Spinal cord (tissue), 10 donors: Measurements from ENCODE around the gene TLCD2. TPM values are rescaled to one million over a fixed set of nuclear protein-coding genes. Genes with fewer than 3 reads are reported as not detected.
A peak's percentile ranks its signal among the peaks of the same experiment; 100 is the strongest.

ENCODE experiments used
- DNase-seq, 6 donors: peaks; one replicate each; pipeline versions ENCODE4 v3.0.0 to v3.0.0-alpha.2; 2013 to 2015; ENCODE audit warnings: low spot score in 6 of 6, low read depth in 4 of 6
- H3K27ac ChIP-seq: one replicate; pipeline ENCODE4 v1.5.1; 2013; ENCODE audit warnings: low read depth, low read length, control low read depth
- H3K27me3 ChIP-seq: one replicate; pipeline ENCODE4 v1.6.1; 2013; ENCODE audit warnings: low read length; ENCODE audit not compliant: control insufficient read depth, insufficient read depth
- H3K36me3 ChIP-seq: one replicate; pipeline ENCODE4 v1.6.1; 2013; ENCODE audit warnings: low read length; ENCODE audit not compliant: control insufficient read depth, insufficient read depth
- H3K4me1 ChIP-seq: one replicate; pipeline ENCODE4 v1.6.1; 2013; ENCODE audit warnings: low read length; ENCODE audit not compliant: control insufficient read depth, insufficient read depth
- H3K4me3 ChIP-seq: one replicate; pipeline ENCODE4 v1.5.1; 2013; ENCODE audit warnings: low read depth, low read length, control low read depth
- H3K9me3 ChIP-seq: one replicate; pipeline ENCODE4 v1.6.1; 2013; ENCODE audit warnings: low read length; ENCODE audit not compliant: control insufficient read depth, insufficient read depth
- WGBS: methylation state at CpG from one replicate; pipeline ENCODE4 v1.1.5; 2013; ENCODE audit warnings: missing lambda C conversion rate; ENCODE audit not compliant: insufficient coverage; 5-methylcytosine and 5-hydroxymethylcytosine counted together
- polyA plus RNA-seq, 2 donors: library from polyadenylated mRNA; unstranded; fragments of 120-200 nt; gene quantifications; one replicate each; pipeline ENCODE4 v1.2.1, GENCODE V29; 2013; ENCODE audit not compliant: insufficient read length in 2 of 2
- total RNA-seq, 2 donors: library from RNA; depleted of rRNA in 1 of 2; stranded (reverse); fragments of 120-200 nt in 1 of 2; fragments of >200 nt in 1 of 2; gene quantifications; one replicate each; pipeline versions ENCODE4 v1.2.3 to v1.2.4, GENCODE V29; 2013 to 2014
- donor health status: healthy.

TLCD2 gene
- total and polyA plus RNA-seq, 4 donors = 1.4 to 3.2 (median 2.5) TPM

DNA sequence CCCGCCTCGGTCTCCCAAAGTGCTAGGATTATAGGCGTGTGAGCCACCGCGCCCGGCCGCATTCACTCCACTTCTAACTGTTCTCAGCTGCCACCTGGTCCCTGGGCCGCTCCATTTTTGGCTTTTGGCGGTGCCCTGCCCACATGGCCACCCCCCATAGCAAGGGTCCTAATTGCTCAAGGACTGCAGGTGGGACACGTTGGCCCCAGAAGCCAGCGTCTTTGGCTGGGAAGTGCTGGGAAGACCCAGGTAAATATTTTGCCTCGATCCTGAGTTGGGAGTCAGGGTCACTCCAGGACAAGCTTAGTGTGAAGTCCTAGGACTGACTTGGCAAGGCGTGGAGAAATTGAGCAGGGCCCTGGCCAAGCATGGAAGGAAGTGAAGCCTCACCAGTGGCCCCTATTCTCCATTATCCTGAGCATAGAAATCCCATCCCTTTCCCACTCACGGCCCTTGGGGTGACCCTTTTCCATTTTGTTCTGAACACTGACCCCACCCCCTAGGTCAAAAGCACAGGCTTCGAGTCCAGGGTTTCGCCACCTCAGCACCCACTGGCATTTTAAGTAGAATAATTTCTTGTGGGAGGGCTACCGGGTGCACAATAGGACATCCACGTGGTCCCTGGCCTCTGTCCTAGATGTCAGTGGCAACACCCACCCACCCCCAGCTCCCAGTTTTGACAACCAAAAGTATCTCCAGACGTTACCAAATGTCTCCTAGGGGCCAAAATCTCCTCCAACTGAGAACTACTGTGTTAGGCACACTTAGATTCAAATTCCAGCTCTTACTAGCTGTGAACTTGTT lies 8.4 kb upstream of the TLCD2 start:
- H3K9me3 ChIP-seq = no peaks in the 10 kb centered on the region
- H3K4me3 ChIP-seq = no peak overlapping the region
- no peak for DNase-seq
- no peak overlapping the region for H3K27ac ChIP-seq
- H3K4me1 ChIP-seq = peaks cover 44% of the 10 kb centered on the region
- 91% methylated on average over 17 of the region's 19 CpGs for WGBS
- H3K36me3 ChIP-seq = peaks cover 9% of the 10 kb centered on the region
- H3K27me3 ChIP-seq = no peaks in the 10 kb centered on the region

DNA sequence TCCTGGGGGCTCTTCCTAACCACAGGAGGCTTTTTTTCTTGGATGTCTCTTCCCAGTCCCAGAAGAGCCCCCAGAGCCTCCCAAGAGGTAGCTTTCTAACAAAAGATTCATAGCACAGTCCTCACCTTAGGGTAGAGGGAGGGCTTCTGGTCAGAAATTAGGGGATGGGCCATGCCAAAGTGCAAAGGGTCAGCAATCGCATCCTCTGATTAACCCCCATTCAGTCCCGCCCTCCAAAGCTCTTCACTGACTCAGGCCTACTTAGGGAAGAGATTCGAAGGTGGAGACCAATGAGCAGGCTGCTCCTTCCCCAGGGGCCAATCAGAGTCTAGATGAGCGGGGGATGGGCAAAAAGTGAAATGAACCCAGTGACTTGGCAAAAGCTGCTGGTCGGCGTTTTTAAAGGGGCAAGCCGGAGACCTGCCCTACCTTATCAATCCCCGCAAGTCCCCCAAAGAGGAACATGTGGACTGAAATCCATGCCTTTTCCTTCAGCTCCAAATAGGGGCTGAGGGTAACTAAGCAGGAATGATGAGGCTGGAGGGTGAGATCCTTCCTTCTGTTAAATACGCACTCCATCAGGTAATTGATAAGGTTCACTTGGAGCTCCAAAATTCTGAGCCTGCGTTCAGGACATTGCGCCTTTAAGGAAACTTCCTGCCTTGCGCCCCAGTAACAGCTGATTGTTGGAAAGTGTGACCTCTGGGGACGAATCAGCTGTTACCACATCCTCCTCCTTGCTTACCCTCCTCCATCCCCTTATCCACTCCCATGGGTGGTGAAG lies 6.9 kb upstream of the TLCD2 start:
- peaks cover 43% of the 10 kb centered on the region for H3K4me1 ChIP-seq
- H3K36me3 ChIP-seq = peaks cover 22% of the 10 kb centered on the region
- peak; percentile 88 to 98 (median 93) for DNase-seq

GRCh38 chr17:1716076-1716911 lies 6.1 kb upstream of the TLCD2 start:
- peak; percentile 98 to 100 (median 100) for DNase-seq
- H3K27ac ChIP-seq = peak overlapping the region; percentile 100
- whole genome bisulfite sequencing = 0% methylated on average over 65 of the region's 70 CpGs
- H3K4me1 ChIP-seq = peaks cover 43% of the 10 kb centered on the region
- peak overlapping the region; percentile 94 for H3K4me3 ChIP-seq
- no peaks in the 10 kb centered on the region for H3K27me3 ChIP-seq
- H3K9me3 ChIP-seq = no peaks in the 10 kb centered on the region
- peaks cover 22% of the 10 kb centered on the region for H3K36me3 ChIP-seq

More for the DNA sequence above, 6.9 kb upstream of the TLCD2 start:
- peak overlapping the region; percentile 94 for H3K4me3 ChIP-seq
- H3K27me3 ChIP-seq = no peaks in the 10 kb centered on the region
- H3K9me3 ChIP-seq = no peaks in the 10 kb centered on the region
- no CpG with 5 or more reads among the region's 13 CpGs for WGBS
- peak overlapping the region; percentile 100 for H3K27ac ChIP-seq

DNA sequence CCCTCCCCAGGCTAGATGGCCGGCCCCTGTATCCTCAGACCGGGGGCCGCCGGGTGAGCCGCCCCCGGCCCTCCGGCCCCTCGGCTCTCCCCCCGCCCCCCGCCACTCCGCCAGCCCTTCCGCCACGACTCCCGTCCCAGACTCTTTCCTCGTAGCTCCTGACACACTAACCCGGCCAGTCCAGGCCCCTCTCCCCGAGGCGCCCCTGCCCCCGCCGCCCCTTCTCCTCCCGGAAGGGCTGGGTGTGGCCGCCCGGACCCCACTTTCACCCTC lies 5.6 kb upstream of the TLCD2 start:
- Histone ChIP-seq H3K4me3 (peak overlapping the region; percentile 80), H3K36me3 (peaks cover 22% of the 10 kb centered on the region), H3K9me3 (no peaks in the 10 kb centered on the region), H3K27ac (peak overlapping the region; percentile 93), H3K4me1 (peaks cover 45% of the 10 kb centered on the region), H3K27me3 (no peaks in the 10 kb centered on the region)
- WGBS = 0% methylated on average over 5 of the region's 23 CpGs
- DNase-seq = no peak

DNA sequence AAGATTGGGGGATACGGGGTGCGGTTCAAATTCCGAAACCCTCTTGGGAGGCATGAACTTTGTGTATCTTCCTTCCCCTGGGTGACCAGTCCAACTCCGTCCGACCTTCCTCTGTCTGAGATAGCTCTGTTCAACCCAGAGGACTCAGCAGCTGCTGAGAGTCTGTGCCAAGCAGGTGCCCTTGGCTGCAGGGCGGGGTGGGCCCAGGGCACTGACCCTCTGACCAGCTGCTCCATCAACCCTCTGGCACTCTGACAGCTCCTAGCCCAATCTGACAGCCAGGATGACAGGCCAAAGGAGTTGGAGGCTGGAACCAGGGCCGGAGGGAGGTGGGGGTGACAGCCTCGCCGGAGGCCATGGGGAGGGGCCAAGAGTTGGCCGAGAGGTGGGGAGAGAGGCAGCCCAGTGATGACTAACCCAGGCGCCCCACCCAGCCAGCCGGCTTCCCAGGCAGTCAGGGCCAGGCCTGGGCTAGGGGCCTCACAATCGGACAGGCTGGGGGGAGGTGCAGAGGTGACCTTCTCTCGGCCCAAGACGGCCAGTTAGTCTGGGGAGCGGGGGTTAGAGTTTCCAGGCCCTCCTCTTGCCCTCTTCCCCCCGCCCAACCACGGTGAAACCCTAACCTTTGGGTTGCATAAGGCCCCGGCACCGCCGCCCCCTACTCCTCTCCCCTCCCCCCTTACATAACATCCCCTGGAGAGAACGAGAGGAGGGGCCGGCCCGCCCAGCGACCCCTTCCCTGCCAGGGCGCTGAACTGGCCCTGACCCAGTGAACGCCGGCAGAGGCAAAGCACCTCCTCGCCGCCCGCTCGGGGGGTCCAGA lies 5.0 kb upstream of the TLCD2 start:
- Histone ChIP-seq H3K4me3 (peak overlapping the region; percentile 80), H3K36me3 (peaks cover 22% of the 10 kb centered on the region), H3K27ac (peak overlapping the region; percentile 93), H3K9me3 (no peaks in the 10 kb centered on the region), H3K4me1 (peaks cover 48% of the 10 kb centered on the region), H3K27me3 (peaks cover 5% of the 10 kb centered on the region)
- peak in 1 of 6 donors; percentile 61 for DNase-seq
- WGBS = 4% methylated on average over 26 of the region's 32 CpGs

GRCh38 chr17:1714427-1714979 lies 4.3 kb upstream of the TLCD2 start:
- peak in 2 of 6 donors; percentile 46 to 91 for DNase-seq
- Histone ChIP-seq H3K27ac (peak overlapping the region; percentile 93), H3K4me3 (peak overlapping the region; percentile 80), H3K27me3 (peaks cover 7% of the 10 kb centered on the region), H3K9me3 (no peaks in the 10 kb centered on the region), H3K36me3 (peaks cover 22% of the 10 kb centered on the region), H3K4me1 (peaks cover 53% of the 10 kb centered on the region)
- WGBS = 5% methylated on average over 19 of the region's 19 CpGs

DNA sequence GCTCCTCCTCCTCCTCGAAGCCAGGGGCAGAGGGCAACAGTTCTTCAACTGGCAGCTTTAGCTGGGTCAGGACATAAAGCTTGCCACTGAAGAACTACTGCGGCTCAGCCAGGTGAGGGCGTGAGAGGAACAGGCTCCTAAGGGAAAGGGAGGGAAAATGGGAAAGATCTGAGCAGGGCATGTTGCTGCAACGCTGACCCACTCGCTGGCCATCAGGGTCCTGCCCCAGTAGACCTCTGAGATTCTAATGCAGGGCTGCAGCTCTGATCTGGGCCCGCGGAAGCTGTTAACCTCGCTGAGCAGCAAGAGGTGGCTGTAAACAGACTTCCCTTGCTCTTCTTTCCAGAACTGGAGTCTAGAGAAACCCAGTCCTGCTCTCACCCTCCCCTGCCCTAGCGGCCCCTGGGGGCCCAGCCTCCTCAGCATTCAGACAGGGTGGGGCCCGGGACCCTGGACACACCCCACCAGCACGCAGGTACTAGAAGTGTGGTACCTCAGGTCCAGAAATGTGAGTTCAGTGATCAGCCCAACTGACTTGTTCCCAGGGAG lies 3.8 kb upstream of the TLCD2 start:
- H3K27ac ChIP-seq = peak overlapping the region; percentile 84
- DNase-seq = peak in 1 of 6 donors; percentile 57
- peaks cover 57% of the 10 kb centered on the region for H3K4me1 ChIP-seq
- H3K36me3 ChIP-seq = peaks cover 22% of the 10 kb centered on the region
- no peaks in the 10 kb centered on the region for H3K9me3 ChIP-seq
- H3K4me3 ChIP-seq = peak overlapping the region; percentile 80
- H3K27me3 ChIP-seq = peaks cover 10% of the 10 kb centered on the region
- WGBS = 13% methylated on average over 9 of the region's 11 CpGs

- peaks cover 55% of the 10 kb centered on the region for H3K4me1 ChIP-seq
- no peak for DNase-seq
- peaks cover 14% of the 10 kb centered on the region for H3K27me3 ChIP-seq
- peaks cover 22% of the 10 kb centered on the region for H3K36me3 ChIP-seq
- no peaks in the 10 kb centered on the region for H3K9me3 ChIP-seq
- H3K27ac ChIP-seq = peak overlapping the region; percentile 84
- 54% methylated on average over 5 of the region's 10 CpGs for WGBS
- no peak overlapping the region for H3K4me3 ChIP-seq
Observed at GRCh38 chr17:1713160-1713877, 3.1 kb upstream of the TLCD2 start.
